SH-SY5Y (cell line): ENCODE measurements around the gene FBXO21.

Experiments used
- GATA2 ChIP-seq: IDR thresholded peaks from 2 replicates; pipeline ENCODE4 v1.6.1; 2011; ENCODE audit warnings: mild to moderate bottlenecking, low read depth, low read length
- GATA3 ChIP-seq: IDR thresholded peaks from 2 replicates; pipeline ENCODE4 v1.6.1; 2011; ENCODE audit warnings: low read depth, mild to moderate bottlenecking, low read length, moderate library complexity

GRCh38 chr12:117208206-117208605, 17.9 kb upstream of the FBXO21 start:
- TF ChIP-seq GATA3: no peak
- TF ChIP-seq GATA2: no peak
